Effector memory CD4-positive, alpha-beta T cell (primary cell): Measurements from ENCODE around the gene PTPRM.

ENCODE experiments used
- DNase-seq, 3 donors: peaks; one replicate each; pipeline ENCODE4 v3.0.0-alpha.2; 2020
- H3K27ac ChIP-seq: 2 replicates; pipeline ENCODE4 v1.7.0; 2013; ENCODE audit warnings: mild to moderate bottlenecking, low read length, moderate library complexity; ENCODE audit not compliant: insufficient read depth, poor library complexity, severe bottlenecking
- H3K27me3 ChIP-seq: replicated peaks from 2 replicates; pipeline ENCODE4 v1.7.0; 2013; ENCODE audit warnings: mild to moderate bottlenecking, low read length; ENCODE audit not compliant: insufficient read depth, control insufficient read depth, poor library complexity, severe bottlenecking
- H3K36me3 ChIP-seq: 2 replicates; pipeline ENCODE4 v1.7.0; 2013; ENCODE audit warnings: mild to moderate bottlenecking, low read length, moderate library complexity; ENCODE audit not compliant: control insufficient read depth, insufficient read depth
- H3K4me1 ChIP-seq: 2 replicates; pipeline ENCODE4 v1.7.0; 2013; ENCODE audit warnings: low read length, mild to moderate bottlenecking; ENCODE audit not compliant: control insufficient read depth, insufficient read depth, poor library complexity, severe bottlenecking
- H3K4me3 ChIP-seq: 2 replicates; pipeline ENCODE4 v1.7.0; 2013; ENCODE audit warnings: low read length, low read depth, mild to moderate bottlenecking; ENCODE audit not compliant: insufficient read depth, poor library complexity, severe bottlenecking
- H3K9me3 ChIP-seq: 2 replicates; pipeline ENCODE4 v1.7.0; 2013; ENCODE audit warnings: mild to moderate bottlenecking, low read length, moderate library complexity; ENCODE audit not compliant: control insufficient read depth

Gene PTPRM

DNA sequence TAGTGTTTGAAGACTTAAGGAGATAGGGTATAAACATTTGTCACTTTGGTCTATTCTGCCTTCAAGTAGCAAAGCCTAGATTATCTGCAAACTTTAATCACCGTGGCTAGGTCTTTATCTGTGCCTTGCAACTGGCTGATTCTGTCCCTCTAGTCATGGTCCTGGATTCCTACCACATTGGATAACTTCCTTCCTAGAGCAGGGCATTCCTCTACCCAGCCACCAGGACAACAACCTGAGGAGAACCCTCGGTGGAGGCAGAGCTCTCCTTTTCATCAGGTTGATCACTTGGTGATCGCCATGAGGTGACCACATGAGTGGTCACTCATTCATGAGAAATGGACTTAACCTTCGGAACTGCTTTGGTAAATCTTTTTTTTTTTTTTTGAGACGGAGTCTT lies 25.3 kb upstream of the PTPRM start:
- H3K36me3 ChIP-seq = no peaks in the 10 kb centered on the region
- no peak overlapping the region for H3K4me3 ChIP-seq
- H3K27ac ChIP-seq = no peak overlapping the region
- H3K9me3 ChIP-seq = no peaks in the 10 kb centered on the region
- no peaks in the 10 kb centered on the region for H3K4me1 ChIP-seq
- no peaks in the 10 kb centered on the region for H3K27me3 ChIP-seq
- no peak for DNase-seq

DNA sequence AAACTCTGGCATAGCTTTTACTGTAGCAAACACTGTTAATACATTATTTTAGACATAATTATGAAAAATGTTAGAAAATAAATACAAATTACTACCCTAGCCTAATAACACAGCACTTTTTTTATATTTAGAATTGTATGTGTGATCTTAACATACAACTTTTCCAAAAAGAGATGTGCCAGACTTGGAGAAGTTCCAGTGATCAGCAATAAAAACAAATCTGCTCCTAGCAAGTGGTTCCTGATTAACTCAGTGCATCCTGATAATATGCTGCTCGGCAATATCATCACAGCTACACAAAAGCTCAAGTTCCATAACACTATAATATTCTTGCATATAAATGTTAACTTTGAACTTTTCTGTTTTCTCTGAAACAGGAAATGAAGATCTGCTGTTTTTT lies 22.4 kb upstream of the PTPRM start:
- DNase-seq = no peak

DNA sequence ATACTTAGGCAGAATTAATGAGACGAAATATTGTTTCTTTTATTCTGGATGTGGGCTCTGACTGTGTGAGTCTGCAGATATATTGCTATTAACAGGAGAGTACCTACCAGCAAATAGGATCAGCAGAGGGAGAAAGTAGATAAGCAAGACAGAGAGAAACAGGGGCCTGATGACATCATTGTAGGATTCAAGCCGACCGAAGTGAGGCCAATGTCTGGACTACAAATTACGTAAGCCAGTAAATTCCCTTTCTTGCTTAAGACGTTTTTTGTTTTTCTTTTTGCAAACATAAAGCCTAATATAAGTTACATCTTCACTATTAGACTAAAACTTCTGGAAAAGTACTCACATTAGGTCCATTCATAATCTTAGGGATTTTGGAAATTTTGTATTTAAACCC lies 21.4 kb upstream of the PTPRM start:
- Histone ChIP-seq H3K27ac (no peak overlapping the region), H3K27me3 (no peaks in the 10 kb centered on the region), H3K9me3 (no peaks in the 10 kb centered on the region), H3K4me1 (no peaks in the 10 kb centered on the region), H3K4me3 (no peak overlapping the region), H3K36me3 (no peaks in the 10 kb centered on the region)
- no peak for DNase-seq

More for the DNA sequence above, 22.4 kb upstream of the PTPRM start:
- Histone ChIP-seq H3K27me3 (no peaks in the 10 kb centered on the region), H3K36me3 (no peaks in the 10 kb centered on the region), H3K9me3 (no peaks in the 10 kb centered on the region), H3K27ac (no peak overlapping the region), H3K4me1 (no peaks in the 10 kb centered on the region), H3K4me3 (no peak overlapping the region)

DNA sequence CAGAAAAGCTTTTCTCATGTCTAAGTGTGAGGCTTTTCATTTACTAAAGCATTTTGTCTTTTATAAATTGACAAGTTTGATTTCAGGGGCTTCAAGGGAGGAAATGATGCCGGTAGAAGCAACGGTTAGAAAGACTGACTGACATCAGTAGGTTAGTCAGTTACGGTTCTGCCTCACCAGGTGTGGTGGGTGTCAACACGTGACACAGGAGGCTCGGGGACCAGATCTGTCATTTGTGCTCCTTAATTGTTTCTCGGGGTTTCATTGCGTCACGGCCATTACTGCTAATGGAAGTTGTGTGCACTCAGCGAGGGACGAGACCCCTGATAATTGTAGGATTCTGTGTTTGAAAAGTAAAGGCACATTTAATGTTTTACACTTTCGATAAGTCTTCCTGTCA lies 18.9 kb upstream of the PTPRM start:
- Histone ChIP-seq H3K4me3 (no peak overlapping the region), H3K27me3 (no peaks in the 10 kb centered on the region), H3K9me3 (no peaks in the 10 kb centered on the region), H3K4me1 (no peaks in the 10 kb centered on the region), H3K36me3 (no peaks in the 10 kb centered on the region), H3K27ac (no peak overlapping the region)
- DNase-seq = no peak

DNA sequence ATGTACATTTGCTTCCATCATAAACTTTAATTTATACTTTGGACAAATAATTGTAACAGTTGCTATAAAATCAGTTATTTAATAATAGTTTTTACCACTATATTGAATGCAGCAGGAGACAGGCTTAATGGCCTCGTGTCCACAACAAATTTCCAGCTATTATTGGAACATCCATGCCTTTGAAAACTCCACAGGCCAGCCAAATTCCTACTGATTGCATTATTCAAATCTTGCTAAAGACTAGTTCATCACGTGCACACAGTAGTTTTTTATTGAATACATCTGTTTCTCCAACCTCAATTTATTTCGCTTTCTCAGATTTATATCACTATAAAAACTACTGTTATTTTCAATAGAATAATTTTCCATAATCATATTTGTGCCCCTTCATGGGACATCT lies 18.4 kb upstream of the PTPRM start:
- H3K36me3 ChIP-seq = no peaks in the 10 kb centered on the region
- H3K4me3 ChIP-seq = no peak overlapping the region
- no peaks in the 10 kb centered on the region for H3K9me3 ChIP-seq
- no peak overlapping the region for H3K27ac ChIP-seq
- DNase-seq = no peak
- no peaks in the 10 kb centered on the region for H3K27me3 ChIP-seq
- H3K4me1 ChIP-seq = no peaks in the 10 kb centered on the region

DNA sequence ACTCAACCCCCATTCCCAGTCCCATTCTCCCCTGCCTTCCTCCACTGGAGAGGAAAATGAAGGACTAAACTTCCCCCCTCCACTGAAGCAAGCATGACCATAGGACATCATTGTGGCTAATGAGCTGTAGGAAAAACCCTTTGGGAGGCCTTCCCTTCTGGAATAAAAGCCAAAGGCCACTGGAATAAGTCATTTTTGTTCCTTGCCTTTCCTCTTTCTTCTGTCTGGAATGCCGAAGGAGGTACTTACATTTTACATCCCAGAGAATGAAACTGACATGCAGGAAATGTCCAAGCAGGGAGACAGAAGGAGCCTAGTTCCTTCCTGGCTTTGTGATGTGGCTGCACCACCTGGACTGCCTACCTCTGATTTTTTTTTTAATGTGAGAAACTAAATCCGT lies 9.1 kb upstream of the PTPRM start:
- no peaks in the 10 kb centered on the region for H3K9me3 ChIP-seq
- H3K4me1 ChIP-seq = no peaks in the 10 kb centered on the region
- H3K27ac ChIP-seq = no peak overlapping the region
- DNase-seq = no peak
- no peak overlapping the region for H3K4me3 ChIP-seq
- H3K36me3 ChIP-seq = no peaks in the 10 kb centered on the region
- H3K27me3 ChIP-seq = no peaks in the 10 kb centered on the region

DNA sequence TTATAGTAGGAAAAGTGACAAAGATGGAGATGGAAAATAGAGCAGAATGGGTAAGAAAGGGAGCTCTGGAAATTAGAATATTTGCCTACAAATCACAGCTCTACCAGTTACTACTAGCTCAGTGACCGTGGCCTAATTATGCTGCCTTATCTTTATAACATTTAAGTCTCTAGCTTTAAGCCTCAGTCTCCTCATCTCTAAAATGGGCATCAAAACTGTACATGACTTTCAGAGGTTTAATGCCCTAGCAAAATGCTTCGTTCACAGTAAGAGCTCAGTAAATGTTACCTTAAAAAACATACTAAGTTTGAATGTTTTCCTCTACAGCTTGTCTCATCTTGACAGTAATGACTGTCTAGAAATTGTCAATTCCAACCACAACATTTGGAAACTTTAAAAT lies 8.3 kb upstream of the PTPRM start:
- no peak for DNase-seq
- H3K4me1 ChIP-seq = no peaks in the 10 kb centered on the region
- no peaks in the 10 kb centered on the region for H3K9me3 ChIP-seq
- H3K4me3 ChIP-seq = no peak overlapping the region
- H3K36me3 ChIP-seq = no peaks in the 10 kb centered on the region
- H3K27ac ChIP-seq = no peak overlapping the region
- no peaks in the 10 kb centered on the region for H3K27me3 ChIP-seq

DNA sequence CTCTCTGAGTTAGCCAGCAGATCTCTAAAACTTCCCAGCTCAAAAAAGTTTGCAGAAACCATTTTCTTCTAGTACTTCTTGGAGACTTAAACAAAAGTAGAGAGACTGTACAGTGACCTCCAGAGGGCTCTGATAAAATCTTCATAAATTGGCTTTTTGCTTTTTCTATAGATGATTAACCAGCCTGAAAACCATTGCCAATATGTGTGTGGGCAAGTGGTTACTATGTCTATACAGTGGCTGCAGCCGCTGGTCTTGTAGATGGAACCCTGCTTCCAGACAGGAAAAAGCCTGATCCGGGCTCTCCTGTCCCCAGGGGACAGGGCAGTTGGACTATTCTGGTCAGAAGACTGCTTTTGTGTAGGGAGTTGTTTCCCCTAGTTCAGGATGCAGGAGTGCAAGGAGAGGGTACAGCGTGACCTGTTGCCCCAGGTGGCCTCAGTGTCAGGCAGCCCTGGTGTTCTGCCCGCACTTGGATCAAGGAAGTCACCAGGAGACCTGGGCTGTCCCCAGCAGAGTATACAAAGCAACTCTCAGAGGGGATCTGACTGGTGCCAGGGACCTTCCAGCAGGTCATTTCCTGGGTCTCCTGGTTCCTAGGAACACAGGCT lies 7.3 kb upstream of the PTPRM start:
- Histone ChIP-seq H3K4me1 (no peaks in the 10 kb centered on the region), H3K27ac (no peak overlapping the region), H3K9me3 (no peaks in the 10 kb centered on the region), H3K27me3 (peaks cover 2% of the 10 kb centered on the region), H3K36me3 (no peaks in the 10 kb centered on the region), H3K4me3 (no peak overlapping the region)
- no peak for DNase-seq

DNA sequence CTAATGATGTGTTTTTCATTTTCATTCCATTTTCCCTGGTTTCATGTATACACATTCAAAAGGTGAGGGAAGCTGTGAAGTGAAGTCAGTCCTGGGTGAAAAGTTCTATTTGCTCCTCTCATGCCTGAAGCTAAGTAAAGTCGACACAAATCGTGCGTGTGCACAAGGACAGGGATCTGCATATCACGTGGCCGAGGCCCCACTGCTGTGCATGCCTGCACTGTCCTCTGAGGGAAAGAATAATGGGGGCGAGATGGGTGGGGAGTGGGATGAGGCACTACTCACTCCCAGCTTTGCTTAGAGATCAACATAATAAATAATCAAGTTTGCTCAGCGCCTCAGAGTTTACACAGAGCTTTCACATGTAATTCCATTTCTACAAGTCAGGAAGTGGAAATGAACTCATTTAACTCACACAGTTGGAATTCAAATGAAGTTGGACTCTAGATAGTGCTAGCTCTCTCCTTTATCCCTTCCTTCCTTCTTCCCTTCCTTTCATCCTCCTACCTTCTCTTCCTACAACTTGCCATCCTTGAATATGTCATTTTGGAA lies 5.1 kb upstream of the PTPRM start:
- H3K36me3 ChIP-seq = no peaks in the 10 kb centered on the region
- no peaks in the 10 kb centered on the region for H3K4me1 ChIP-seq
- no peak overlapping the region for H3K27ac ChIP-seq
- H3K27me3 ChIP-seq = peaks cover 9% of the 10 kb centered on the region
- no peak for DNase-seq
- no peak overlapping the region for H3K4me3 ChIP-seq
- H3K9me3 ChIP-seq = no peaks in the 10 kb centered on the region

DNA sequence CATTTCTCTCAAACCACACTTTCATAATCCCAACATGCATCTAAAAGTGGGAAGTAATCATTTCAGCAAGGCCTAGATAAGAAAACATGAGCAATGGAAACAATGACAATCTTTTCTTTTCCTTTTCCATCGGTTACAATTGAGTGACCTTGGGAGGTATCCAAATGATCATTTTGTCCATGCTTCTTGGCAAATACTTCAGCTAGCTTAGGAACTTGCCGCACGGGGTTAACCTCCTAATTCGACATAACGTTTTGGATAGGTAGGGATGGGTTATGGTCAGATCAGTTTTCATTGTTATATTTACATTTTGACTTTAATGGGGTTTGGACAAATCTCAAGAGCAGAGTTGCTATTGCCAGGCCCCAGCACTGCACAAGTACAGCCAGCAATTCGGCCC lies 4.6 kb upstream of the PTPRM start:
- no peak for DNase-seq

More for the DNA sequence above, 4.6 kb upstream of the PTPRM start:
- H3K4me3 ChIP-seq = no peak overlapping the region
- H3K27ac ChIP-seq = no peak overlapping the region
- H3K4me1 ChIP-seq = no peaks in the 10 kb centered on the region
- H3K36me3 ChIP-seq = no peaks in the 10 kb centered on the region
- no peaks in the 10 kb centered on the region for H3K9me3 ChIP-seq
- peaks cover 9% of the 10 kb centered on the region for H3K27me3 ChIP-seq
